Skin epidermis (tissue), 12 donors: ENCODE data around the gene DIDO1.

Experiments used
- H3K27ac ChIP-seq, 21 experiments: fragments of 200-600 bp; sonication (generic) in 11 of 21; one replicate each; pipeline ENCODE4 v1.5.0; 2020; ENCODE audit warnings: mild to moderate bottlenecking in 3 of 21, inconsistent platforms in 2 of 21, moderate library complexity in 2 of 21
- H3K4me3 ChIP-seq, 7 experiments: fragments of 200-600 bp; sonication (generic) in 2 of 7; one replicate each; pipeline ENCODE4 v1.5.0; 2020; ENCODE audit warnings: inconsistent platforms in 2 of 7, mild to moderate bottlenecking in 2 of 7, moderate library complexity in 1 of 7

The DIDO1 gene

DNA sequence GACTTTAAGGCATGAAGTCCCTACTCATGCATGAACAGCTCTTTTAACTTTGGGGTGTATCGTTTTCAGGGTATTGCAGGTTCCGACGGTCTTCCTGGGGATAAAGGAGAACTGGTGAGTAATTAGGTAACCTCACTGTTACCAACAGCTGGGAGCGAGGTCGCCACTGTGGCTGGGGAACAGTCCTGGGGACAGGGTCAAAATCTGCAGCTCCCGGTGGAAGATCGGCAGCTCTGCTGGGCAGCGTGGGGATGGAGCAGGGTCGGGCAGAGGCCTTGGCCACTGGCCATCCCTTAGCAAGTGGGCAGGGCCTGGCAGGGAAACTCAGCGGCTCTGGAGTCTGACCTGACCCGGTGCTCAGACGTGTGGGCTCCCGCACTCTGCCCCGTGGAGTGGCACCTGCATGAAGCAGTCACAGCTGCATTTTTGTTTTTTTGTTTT, 93.3 kb downstream of the DIDO1 start:
- H3K4me3 ChIP-seq: no peak overlapping the region
- peak overlapping the region in 3 of 21 experiments; percentile 20 to 65 (median 55) for H3K27ac ChIP-seq

DNA sequence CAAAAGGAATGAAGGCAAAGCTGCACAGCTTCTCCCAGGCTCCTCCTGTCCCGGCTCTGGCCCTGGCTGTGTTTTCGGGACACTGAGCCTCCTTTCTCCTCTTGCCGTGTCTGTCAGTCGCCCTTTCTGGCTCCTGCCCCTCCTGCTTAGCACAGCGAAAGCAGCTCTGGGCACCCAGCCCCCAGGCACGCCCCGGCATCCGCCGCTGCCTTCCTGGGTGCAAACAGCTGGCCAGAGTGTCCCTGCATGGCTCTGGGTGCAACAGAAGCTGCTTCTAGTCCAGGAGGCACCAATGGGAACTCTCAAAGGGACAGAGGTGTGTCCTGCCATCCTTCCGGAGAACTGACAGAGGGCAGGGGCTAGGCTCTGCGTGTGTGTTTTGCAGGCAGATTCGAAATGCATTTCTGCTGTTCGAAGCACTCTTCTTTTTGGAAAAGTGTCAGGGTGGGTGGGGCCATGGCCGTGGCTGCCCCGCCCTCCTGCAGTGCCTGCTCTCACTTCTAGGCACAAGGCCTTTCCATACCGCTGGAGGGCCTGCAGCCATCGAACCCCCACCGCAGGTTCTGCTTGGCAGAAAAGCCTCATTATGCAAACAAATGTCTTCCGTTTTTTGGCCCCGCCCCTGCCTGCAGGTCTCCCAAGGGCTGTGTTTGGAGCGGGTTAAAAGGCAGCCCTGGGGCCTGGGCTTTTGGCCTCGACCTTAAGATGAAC, 93.9 kb downstream of the DIDO1 start:
- H3K4me3 ChIP-seq: peak overlapping the region in 1 of 7 experiments; percentile 15
- peak overlapping the region in 5 of 21 experiments; percentile 7 to 55 (median 25) for H3K27ac ChIP-seq

DNA sequence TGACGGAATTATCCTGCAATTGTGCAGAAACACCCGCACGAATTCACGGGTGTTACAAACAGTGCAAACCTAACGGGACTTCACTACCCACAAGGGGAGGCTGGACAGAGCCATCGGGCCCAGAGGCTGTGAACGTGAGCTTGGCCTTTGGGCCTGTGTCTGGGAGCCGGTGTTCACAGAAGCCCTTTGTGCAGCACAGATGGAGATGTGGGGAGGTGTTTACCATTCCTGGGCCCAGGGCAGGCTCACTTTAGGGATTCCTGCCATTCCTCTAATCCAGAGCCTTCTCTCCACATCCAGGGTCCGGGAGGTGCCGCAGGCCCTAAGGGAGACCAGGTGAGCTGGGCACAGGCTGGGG, 94.5 kb downstream of the DIDO1 start:
- Histone ChIP-seq H3K27ac (peak overlapping the region in 5 of 21 experiments; percentile 7 to 50 (median 20)), H3K4me3 (no peak overlapping the region)

DNA sequence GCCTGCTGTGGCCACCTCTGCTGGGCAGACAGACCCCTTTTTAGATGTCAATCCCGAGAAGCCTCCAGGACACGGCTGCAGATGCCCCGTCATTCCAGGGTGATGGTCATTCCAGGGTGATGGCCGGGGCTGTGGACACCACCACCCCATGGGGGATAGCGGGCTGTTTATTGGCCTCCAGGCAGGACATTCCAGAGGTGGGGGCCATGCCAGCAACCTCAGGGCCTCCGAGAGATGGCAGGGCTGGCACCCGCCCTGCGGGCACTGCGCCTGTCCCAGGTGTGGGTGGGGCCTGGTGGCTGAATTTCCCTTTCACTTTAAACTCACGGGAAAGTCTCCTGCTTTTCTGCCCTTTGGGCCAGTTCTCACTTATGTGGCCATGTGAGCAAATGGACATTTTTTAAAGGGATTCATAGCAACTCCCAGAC, 94.9 kb downstream of the DIDO1 start:
- Histone ChIP-seq H3K27ac (peak overlapping the region in 1 of 21 experiments; percentile 11), H3K4me3 (no peak overlapping the region)

DNA sequence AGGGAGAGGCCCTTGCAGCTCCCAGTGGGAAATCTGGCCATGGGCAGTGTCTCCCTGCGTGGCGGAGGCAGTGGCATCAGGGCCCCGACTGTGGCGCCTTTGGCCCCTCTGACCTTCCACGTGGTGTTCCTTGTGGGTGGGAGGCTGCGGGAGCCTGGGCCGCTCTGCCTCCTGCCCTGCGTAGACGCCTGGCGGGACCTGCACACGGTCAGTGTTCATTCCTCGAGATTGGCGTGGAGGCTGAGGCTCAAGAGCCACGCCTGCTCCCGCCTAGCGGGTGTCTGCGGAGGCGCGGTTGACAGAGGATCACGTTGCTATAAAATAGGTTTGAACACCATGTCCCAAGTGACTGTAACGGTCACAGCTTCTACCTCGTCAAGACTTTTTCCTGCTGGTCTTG, 95.5 kb downstream of the DIDO1 start:
- no peak overlapping the region for H3K4me3 ChIP-seq
- no peak overlapping the region for H3K27ac ChIP-seq

DNA sequence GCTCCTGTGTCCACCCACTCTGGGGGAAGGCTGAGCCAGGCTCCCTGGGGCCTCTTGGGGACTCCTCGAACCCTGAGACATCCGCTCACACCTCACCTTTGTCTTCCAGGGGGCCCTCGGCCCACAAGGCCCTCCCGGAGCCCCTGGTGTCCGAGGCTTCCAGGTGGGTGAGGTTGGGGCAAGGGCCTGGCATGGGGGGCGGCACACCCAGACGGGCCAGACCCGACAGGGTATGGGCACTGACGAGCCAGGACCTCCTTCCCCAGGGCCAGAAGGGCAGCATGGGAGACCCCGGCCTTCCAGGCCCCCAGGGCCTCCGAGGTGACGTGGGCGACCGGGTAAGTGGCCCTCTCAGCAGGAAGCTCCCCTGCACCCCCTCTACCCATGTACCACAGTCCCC, 96.1 kb downstream of the DIDO1 start:
- H3K4me3 ChIP-seq: no peak overlapping the region
- no peak overlapping the region for H3K27ac ChIP-seq

DNA sequence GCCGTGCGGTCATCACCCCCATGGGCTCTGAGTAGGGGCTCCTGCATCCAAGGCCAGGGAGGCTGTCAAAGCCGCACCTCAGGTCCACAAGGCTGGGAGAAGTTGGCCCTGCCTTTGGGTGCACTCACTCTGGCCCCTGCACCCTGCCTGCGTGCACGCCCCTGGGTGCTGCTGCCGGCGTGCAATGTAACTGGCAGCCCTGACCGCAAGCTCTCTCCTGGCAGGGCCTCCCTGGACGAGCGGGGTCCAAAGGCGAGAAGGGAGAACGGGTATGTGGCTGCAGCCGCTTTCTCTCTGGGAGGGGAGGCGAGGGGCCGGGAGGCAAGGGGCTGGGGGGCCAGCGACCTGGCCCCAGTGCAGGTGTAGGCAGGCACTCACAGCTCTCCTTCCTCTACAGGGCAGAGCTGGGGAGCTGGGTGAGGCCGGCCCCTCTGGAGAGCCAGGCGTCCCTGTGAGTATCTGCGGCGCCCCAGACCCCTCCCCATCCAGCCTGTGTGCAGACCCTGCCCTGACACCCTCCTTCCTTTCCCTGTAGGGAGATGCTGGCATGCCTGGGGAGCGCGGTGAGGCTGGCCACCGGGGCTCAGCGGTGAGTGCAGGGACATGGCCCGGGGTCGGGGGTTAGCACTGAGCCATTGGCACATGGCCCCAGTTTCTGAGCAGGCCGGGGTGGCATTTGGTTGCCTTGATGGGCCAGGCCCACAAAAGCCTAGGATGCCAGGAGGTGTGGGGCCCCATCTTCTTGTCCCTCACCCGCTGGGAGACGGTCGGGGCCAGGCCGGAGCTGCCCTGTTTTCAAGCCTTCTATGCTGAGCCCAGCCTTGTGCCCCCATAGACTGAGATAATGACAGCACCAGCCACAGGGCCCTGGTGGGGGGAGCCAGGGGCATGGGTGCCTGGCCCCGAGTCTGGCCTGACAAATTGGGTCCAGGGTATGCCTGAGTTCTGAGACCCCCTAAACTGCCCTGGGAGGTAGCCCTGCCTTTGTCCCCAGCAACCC, 96.8 kb downstream of the DIDO1 start:
- no peak overlapping the region for H3K27ac ChIP-seq
- H3K4me3 ChIP-seq: no peak overlapping the region

DNA sequence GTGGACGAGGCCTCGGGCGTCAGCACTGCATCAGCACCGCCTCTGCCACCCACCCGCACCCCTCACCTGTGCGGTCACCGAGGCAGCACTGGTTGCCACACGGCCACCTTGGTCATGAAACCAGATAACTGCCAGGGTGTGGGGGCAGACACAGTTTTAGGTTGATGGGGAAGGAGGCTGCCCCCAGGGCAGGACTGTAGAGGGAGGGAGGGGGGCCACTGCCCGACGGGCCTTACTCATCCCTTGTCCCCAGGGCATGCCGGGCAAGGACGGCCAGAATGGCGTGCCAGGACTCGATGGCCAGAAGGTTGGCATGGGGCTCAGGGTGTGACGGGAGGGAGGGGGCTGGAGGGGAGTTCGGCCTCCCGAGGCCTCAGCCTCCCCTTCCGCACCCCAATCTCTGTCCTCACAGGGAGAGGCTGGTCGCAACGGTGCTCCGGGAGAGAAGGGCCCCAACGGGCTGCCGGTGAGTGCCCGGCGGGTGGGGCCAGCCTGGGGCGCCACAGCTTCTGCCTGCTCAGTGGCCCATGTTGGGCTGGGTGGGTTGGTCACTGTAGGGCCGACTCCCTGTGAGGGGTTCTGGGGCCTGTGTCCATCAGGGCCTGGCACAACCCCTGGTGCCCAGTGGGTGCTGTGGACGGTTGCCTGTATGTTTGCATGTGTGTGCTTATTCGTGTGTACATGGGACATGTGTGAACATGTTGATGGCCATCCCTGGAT, 97.6 kb downstream of the DIDO1 start:
- no peak overlapping the region for H3K27ac ChIP-seq
- no peak overlapping the region for H3K4me3 ChIP-seq

DNA sequence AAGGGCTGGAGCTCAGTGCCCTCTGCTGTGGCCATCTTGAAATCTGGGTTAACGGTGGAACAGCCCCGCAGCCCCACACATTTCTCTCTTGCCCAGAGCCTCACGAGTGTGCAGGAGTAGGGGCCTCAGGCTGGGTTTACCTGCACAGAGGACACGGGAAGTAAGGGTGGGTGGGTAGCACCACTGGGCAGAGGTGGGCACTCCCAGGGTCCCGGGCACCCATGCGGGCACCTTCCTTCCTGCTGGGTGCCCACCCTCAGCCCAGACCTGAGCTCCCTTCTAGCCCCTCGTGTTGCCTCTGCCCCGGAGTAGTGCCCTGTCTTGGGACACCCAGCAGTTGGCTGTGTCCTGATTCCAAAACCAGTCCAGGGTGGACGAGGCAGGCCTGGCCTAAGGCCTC, 98.3 kb downstream of the DIDO1 start:
- Histone ChIP-seq H3K4me3 (no peak overlapping the region), H3K27ac (no peak overlapping the region)
